22Rv1 (cell line): ENCODE measurements around the gene CCDC178.
"Not testable (repeated sequence)": the region's sequence is repeated elsewhere in the genome, so short reads cannot be mapped to it uniquely, and the experiment has no call there.

Experiments
- H3K27ac ChIP-seq: fragments of 450-650 bp; 2 replicates; pipeline ENCODE4 v1.5.1; 2017
- ZFX ChIP-seq: fragments of 450-650 bp; IDR thresholded peaks from 2 replicates; pipeline ENCODE4 v1.6.1; 2017; ENCODE audit warnings: antibody characterized with exemption, borderline replicate concordance
- TF ChIP-seq, protein P1 (sequence below): fragments of 450-650 bp; IDR thresholded peaks from 2 replicates; pipeline ENCODE4 v1.5.1; 2017; ENCODE audit warnings: mild to moderate bottlenecking

CCDC178 gene

GRCh38 chr18:33356735-33357134, 83.8 kb downstream of the CCDC178 start:
- no peak overlapping the region for H3K27ac ChIP-seq
- TF ChIP-seq, protein P1, sequence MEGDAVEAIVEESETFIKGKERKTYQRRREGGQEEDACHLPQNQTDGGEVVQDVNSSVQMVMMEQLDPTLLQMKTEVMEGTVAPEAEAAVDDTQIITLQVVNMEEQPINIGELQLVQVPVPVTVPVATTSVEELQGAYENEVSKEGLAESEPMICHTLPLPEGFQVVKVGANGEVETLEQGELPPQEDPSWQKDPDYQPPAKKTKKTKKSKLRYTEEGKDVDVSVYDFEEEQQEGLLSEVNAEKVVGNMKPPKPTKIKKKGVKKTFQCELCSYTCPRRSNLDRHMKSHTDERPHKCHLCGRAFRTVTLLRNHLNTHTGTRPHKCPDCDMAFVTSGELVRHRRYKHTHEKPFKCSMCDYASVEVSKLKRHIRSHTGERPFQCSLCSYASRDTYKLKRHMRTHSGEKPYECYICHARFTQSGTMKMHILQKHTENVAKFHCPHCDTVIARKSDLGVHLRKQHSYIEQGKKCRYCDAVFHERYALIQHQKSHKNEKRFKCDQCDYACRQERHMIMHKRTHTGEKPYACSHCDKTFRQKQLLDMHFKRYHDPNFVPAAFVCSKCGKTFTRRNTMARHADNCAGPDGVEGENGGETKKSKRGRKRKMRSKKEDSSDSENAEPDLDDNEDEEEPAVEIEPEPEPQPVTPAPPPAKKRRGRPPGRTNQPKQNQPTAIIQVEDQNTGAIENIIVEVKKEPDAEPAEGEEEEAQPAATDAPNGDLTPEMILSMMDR: no peak
- TF ChIP-seq ZFX: no peak

DNA sequence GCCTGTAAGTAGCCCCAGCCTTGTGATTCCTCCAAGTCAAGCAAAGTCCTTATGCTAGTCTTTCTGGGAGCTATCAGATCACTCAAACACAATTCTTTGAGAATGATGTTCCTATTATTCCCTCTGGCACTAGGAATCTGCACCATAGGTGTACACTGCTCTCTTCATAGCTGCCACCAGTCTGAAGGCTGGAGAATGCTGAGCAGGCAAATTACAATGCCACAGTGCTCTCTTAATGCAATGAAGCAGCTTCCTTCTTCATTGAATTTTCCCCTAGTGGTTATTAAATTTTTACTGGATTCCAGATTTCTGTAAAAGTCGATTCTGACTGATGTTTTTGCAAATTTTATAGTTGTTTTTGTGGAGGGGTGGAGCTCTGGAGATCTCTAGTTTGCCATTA, 84.8 kb downstream of the CCDC178 start:
- TF ChIP-seq, protein P1: no peak
- TF ChIP-seq ZFX: no peak
- no peak overlapping the region for H3K27ac ChIP-seq

DNA sequence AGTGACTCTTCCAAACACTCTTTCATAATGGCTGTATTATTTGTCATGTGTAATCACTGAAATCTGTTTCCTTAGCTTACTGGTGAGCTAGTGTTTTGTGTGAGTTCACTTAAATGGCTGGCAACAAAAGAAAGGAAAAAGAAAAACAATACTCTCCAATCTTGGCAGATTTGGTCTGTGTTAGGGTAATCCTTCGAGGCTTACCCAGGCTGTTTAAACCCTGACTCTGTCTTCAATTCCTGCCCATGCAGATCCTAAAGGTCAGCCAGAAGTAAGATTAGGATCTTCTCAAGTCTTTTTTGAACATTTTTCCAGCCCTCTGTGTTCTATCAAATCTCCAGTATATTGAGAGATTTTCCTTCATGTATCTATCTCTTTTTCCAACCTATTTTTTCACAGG, 85.3 kb downstream of the CCDC178 start:
- no peak for TF ChIP-seq ZFX
- TF ChIP-seq, protein P1: no peak
- H3K27ac ChIP-seq: no peak overlapping the region

GRCh38 chr18:33350256-33350655, 90.3 kb downstream of the CCDC178 start:
- no peak overlapping the region for H3K27ac ChIP-seq
- TF ChIP-seq ZFX: no peak
- TF ChIP-seq, protein P1: no peak

GRCh38 chr18:33339733-33340132, 100.8 kb downstream of the CCDC178 start:
- H3K27ac ChIP-seq: not testable (repeated sequence)

DNA sequence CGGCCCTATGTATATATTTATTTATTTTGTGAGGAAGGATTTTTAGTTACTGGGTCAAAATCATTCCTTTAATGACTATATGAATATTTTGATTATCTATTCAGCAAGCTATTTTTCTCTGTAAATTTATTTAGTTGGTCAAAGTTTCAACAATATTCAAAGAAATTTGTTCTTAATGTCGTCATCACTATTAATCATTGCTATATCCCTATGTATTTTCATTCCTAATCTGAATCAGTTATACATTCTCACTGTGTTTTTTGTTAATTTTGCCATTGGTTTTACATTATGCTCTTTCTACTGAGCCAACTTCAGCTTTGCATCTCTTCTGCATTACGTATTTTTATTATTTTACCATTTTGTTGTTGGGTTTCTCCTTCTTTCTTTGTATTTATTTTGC, 105.7 kb downstream of the CCDC178 start:
- no peak overlapping the region for H3K27ac ChIP-seq
- TF ChIP-seq, protein P1: no peak
- no peak for TF ChIP-seq ZFX

DNA sequence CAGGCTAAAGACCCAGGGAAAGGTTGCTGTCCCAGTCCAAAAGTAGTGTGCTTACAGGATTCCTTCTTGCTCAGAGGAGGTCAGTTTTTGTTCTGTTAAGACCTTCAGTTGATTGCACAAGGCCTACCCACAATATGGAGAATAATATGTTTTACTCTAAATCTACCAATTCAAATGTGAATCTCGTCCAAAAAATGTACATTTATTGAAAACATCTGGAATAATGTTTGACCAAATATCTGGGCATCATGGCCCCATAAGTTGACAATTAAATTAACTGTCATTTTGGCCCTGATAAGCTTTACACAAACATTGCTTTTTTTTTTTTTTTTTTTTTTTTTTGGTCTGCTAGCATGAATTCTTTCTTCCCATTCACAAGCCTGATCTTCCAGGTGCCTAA, 109.8 kb downstream of the CCDC178 start:
- no peak overlapping the region for H3K27ac ChIP-seq
- TF ChIP-seq, protein P1: no peak
- no peak for TF ChIP-seq ZFX

GRCh38 chr18:33326975-33327374, 113.5 kb downstream of the CCDC178 start:
- TF ChIP-seq ZFX: no peak
- H3K27ac ChIP-seq: no peak overlapping the region

DNA sequence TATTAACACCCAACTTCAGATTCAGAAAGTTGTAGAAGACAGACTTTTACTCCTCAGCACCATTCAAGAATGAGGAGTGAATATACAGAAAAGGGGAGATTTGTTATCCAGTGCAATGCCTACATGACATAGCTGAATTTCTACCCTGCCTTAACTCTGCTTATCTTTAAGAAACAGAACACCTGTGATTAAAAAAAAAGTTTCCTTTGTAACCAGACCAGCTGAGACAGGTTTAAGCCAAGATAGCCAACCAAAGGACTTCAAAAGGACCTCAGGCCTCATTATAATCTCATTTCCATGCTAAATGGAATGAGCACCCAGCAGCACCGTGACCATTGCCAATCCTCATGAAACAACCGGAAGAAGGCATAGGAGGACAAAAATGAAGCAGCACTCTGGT, 122.9 kb downstream of the CCDC178 start:
- H3K27ac ChIP-seq: no peak overlapping the region
- TF ChIP-seq, protein P1: no peak
- no peak for TF ChIP-seq ZFX
